OCI-LY1 (cell line): Measurements from ENCODE around the gene ARHGAP10.

ENCODE experiments used
- EZH2 ChIP-seq: fragments of 200-600 bp; sonication (generic), shearing (Covaris generic); IDR thresholded peaks from 2 replicates; pipeline ENCODE4 v1.8.0; 2017; ENCODE audit warnings: borderline replicate concordance, mixed run types, mild to moderate bottlenecking, antibody characterized with exemption, low read length, moderate library complexity, mixed read lengths
- TF ChIP-seq, protein P1 (sequence below): fragments of 200-600 bp; sonication (generic), shearing (Covaris generic); IDR thresholded peaks from 2 replicates; pipeline ENCODE4 v1.5.1; 2017; ENCODE audit warnings: mild to moderate bottlenecking, antibody characterized with exemption, low read length, moderate library complexity, mixed read lengths

DNA sequence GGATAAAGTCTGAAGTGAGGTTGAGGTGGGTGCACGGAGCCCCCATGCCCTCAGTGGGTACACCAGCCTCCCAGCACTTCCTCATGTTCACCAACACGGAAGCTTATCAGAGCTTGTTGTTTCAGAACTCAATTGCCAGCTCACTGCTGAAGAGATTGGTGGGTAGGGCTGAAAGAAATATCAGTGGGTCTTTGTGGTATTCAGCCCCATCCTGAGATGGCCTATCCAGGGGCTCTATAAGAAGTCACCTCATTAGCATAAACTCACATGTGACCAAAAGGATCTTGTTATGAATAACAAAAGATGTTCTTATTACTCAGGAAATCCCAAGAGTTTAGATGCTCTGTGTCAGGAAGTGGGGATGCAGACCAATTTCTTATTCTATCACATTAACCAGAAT lies 177.3 kb downstream of the ARHGAP10 start:
- no peak for TF ChIP-seq EZH2
- TF ChIP-seq, protein P1, sequence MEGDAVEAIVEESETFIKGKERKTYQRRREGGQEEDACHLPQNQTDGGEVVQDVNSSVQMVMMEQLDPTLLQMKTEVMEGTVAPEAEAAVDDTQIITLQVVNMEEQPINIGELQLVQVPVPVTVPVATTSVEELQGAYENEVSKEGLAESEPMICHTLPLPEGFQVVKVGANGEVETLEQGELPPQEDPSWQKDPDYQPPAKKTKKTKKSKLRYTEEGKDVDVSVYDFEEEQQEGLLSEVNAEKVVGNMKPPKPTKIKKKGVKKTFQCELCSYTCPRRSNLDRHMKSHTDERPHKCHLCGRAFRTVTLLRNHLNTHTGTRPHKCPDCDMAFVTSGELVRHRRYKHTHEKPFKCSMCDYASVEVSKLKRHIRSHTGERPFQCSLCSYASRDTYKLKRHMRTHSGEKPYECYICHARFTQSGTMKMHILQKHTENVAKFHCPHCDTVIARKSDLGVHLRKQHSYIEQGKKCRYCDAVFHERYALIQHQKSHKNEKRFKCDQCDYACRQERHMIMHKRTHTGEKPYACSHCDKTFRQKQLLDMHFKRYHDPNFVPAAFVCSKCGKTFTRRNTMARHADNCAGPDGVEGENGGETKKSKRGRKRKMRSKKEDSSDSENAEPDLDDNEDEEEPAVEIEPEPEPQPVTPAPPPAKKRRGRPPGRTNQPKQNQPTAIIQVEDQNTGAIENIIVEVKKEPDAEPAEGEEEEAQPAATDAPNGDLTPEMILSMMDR = no peak
